ENCODE results near the gene ADCY9.

ADCY9 gene

DNA sequence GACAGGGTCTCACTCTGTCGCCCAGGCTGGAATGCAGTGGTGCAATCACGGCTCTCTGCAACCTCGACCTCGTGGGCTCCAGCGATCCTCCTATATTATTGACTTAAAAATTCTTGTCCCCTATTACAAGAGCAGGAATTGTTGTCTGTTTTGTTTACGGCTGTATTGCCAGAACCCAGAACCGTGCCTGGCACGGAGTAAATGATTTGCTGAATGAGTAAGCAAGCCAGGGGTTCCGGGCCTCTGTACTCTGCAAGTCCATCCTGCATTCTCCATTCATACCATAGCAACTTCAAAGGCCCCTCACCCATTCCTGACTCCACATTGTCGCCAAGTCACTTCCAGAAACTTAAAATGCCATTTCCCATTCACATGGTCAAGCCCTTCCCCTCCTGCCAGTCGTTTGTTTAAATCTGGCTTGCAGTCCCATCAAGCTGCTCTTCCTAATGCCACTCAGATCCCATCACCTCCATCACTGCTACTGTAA is 6.9 kb downstream of the ADCY9 start:
- DNase-seq (ENCODE audit: low spot score), result no peak
- in situ Hi-C loops (cut with MboI; ENCODE audit: low sequenced_read_pairs, unreplicated experiment), result no loop called here

GRCh38 chr16:4106516-4106915 is 9.7 kb downstream of the ADCY9 start:
- DNase-seq (ENCODE audit: low spot score), result no peak
- in situ Hi-C loops (cut with MboI; ENCODE audit: low sequenced_read_pairs, unreplicated experiment), result no loop called here
- TF ChIP-seq, protein P1, sequence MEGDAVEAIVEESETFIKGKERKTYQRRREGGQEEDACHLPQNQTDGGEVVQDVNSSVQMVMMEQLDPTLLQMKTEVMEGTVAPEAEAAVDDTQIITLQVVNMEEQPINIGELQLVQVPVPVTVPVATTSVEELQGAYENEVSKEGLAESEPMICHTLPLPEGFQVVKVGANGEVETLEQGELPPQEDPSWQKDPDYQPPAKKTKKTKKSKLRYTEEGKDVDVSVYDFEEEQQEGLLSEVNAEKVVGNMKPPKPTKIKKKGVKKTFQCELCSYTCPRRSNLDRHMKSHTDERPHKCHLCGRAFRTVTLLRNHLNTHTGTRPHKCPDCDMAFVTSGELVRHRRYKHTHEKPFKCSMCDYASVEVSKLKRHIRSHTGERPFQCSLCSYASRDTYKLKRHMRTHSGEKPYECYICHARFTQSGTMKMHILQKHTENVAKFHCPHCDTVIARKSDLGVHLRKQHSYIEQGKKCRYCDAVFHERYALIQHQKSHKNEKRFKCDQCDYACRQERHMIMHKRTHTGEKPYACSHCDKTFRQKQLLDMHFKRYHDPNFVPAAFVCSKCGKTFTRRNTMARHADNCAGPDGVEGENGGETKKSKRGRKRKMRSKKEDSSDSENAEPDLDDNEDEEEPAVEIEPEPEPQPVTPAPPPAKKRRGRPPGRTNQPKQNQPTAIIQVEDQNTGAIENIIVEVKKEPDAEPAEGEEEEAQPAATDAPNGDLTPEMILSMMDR (IDR thresholded peaks at IDR 0.05; ENCODE audit: borderline replicate concordance, control extremely low read depth, extremely low read depth, insufficient read depth, missing control alignments), result no peak

More for the DNA sequence above, 6.9 kb downstream of the ADCY9 start:
- TF ChIP-seq, protein P1 (IDR thresholded peaks at IDR 0.05; ENCODE audit: borderline replicate concordance, control extremely low read depth, extremely low read depth, insufficient read depth, missing control alignments), result no peak

GRCh38 chr16:4105848-4106247 is 10.4 kb downstream of the ADCY9 start:
- TF ChIP-seq, protein P1 (IDR thresholded peaks at IDR 0.05; ENCODE audit: borderline replicate concordance, control extremely low read depth, extremely low read depth, insufficient read depth, missing control alignments), result no peak
- DNase-seq (ENCODE audit: low spot score), result no peak
- in situ Hi-C loops (cut with MboI; ENCODE audit: low sequenced_read_pairs, unreplicated experiment), result no loop called here

- TF ChIP-seq, protein P1 (IDR thresholded peaks at IDR 0.05; ENCODE audit: borderline replicate concordance, control extremely low read depth, extremely low read depth, insufficient read depth, missing control alignments), result no peak
- in situ Hi-C loops (cut with MboI; ENCODE audit: low sequenced_read_pairs, unreplicated experiment), result no loop called here
- DNase-seq (ENCODE audit: low spot score), result no peak
These were observed 12.5 kb downstream of the ADCY9 start for GRCh38 chr16:4103745-4104144.

GRCh38 chr16:4101421-4102219 is 14.6 kb downstream of the ADCY9 start:
- TF ChIP-seq, protein P1 (IDR thresholded peaks at IDR 0.05; ENCODE audit: borderline replicate concordance, control extremely low read depth, extremely low read depth, insufficient read depth, missing control alignments), result no peak
- no peak for DNase-seq (ENCODE audit: low spot score)
- in situ Hi-C loops (cut with MboI; ENCODE audit: low sequenced_read_pairs, unreplicated experiment), result no loop called here

DNA sequence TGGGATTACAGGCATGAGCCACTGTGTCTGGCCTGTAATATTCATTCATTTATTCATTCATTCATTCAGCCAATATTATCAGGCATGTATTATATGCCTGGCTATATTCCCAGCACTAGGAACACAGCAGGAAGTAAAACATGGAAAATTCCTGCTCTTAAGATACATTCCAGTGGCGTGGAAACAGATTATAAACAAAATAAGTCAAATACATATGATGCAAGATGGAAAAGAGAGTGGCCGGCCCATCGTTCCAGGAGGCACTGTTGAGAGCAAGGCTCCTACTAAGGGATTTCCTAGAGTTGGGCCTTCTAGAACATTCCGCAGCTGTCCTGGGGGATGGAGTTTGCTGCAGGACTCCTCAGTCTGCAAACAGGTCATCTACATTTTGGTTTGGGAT is 17.7 kb downstream of the ADCY9 start:
- in situ Hi-C loops (cut with MboI; ENCODE audit: low sequenced_read_pairs, unreplicated experiment), result no loop called here
- TF ChIP-seq, protein P1 (IDR thresholded peaks at IDR 0.05; ENCODE audit: borderline replicate concordance, control extremely low read depth, extremely low read depth, insufficient read depth, missing control alignments), result no peak
- DNase-seq (ENCODE audit: low spot score), result no peak
